GM18873 (cell line): Measurements from ENCODE around the gene UQCR10.

Source experiments
- ATAC-seq: cut with Tn5 transposase; IDR thresholded peaks from one replicate; pipeline ENCODE4 v1.9.1; 2021; ENCODE audit warnings: mild to moderate bottlenecking, moderate library complexity, moderate number of reproducible peaks; ENCODE audit not compliant: unreplicated experiment, low FRiP score

The UQCR10 gene

GRCh38 chr22:29758068-29758622 is 9.0 kb upstream of the UQCR10 start:
- ATAC-seq = no peak

GRCh38 chr22:29758959-29759358 is 8.2 kb upstream of the UQCR10 start:
- no peak for ATAC-seq

DNA sequence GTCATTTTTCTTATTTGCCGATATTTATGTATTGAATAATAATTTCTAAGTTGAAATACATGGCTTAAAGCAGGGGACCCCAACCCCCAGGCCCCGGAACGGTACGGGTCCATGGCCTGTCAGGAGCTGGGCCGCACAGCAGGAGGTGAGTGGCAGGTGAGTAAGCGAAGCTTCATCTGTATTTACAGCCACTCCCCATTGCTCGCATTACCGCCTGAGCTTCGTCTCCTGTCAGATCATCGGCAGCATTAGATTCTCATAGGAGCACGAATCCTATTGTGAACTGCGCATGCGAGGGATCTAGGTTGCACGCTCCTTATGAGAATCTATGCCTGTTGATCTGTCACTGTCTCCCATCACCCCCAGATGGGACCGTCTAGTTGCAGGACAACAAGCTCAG is 4.9 kb upstream of the UQCR10 start:
- ATAC-seq = no peak

GRCh38 chr22:29765905-29766631 is 1.1 kb upstream of the UQCR10 start:
- ATAC-seq = peak; percentile 18

GRCh38 chr22:29766632-29767170 is 468 bp upstream of the UQCR10 start, which contains the start of gene ZMAT5:
Gene ZMAT5 (minus strand): TSS chr22:29767007. CDS start chr22:29748544, 18,463 bp downstream.
- ATAC-seq = peak; percentile 74

DNA sequence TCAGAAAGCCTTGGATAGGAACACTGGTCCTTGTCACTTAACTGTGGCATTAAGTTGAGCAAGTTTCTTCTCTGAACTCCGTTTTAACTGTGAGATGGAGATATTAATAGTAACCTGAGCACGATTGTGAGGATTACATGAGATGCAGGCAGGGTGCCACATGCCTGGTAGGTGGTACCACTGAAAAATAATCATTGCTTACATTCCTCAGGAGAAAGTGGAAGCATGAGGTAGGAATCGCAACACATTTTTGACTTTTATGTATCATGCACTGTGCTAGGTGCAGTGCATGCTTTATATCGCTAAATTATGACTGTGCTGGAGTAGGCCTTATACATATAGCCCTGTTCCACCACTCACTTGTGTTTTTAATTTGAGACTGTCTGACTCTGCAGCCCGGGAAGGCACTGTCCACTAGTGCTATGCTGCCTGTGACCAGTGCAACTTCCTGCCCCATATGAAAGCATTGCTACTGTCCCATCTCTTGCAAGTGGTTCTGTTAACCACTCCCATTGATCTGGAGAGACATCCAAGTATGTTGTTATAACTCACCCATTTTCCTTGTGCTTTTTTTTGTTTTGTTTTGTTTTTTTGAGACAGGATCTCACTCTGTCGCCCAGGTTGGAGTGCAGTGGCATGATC is 1.0 kb downstream of the UQCR10 start:
- ATAC-seq = no peak

DNA sequence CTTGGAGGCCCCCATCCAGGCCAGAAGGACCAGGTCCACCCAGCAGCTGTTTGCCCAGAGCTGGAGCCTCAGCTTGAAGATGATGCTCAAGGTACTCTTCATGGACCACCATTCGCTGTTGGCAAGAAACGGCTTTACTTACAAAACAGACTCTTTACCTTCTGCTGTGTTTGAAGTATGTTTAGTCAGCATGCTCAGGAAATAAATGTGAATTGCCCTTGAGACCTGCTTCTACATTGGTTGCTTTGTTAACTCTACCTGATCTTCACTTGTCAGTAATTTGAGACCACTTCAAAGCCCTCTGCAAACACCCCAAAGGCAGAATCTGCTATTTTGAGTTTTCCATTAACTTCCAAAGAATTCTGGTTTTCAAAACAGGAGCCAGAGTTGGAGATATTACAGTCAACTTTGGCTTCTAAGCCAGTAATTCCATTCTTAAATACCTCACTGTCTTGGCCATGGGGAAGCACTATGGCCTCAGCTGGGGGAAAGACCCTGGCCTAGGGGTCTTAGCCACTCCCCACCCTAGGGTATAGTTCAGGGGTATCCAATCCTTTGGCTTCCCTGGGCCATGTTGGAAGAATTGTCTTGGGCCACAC is 2.7 kb downstream of the UQCR10 start:
- ATAC-seq = no peak

DNA sequence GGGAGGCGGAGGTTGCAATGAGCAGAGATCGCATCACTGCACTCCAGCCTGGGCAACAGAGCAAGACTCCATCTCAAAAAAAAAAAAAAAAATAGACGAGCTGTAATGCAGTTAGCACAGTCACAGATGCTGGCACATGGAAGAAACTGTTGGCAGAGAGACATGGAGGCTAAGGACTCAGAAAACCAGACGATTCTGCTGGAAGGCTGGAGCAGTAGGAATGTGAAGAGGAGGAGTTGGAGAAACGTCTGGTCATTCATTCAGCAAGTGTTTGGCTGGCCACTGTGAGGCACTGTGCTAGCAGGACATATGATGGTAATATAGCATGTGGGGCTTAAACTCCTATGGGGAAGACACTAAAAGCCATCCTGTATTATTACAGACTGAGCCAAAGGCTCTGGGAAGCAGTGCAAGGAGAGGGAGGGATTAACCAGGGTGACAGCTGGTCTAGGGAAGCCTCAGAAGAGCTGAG is 5.0 kb downstream of the UQCR10 start:
- ATAC-seq = no peak

- ATAC-seq = no peak
Observed at GRCh38 chr22:29773233-29773632, 6.1 kb downstream of the UQCR10 start.

DNA sequence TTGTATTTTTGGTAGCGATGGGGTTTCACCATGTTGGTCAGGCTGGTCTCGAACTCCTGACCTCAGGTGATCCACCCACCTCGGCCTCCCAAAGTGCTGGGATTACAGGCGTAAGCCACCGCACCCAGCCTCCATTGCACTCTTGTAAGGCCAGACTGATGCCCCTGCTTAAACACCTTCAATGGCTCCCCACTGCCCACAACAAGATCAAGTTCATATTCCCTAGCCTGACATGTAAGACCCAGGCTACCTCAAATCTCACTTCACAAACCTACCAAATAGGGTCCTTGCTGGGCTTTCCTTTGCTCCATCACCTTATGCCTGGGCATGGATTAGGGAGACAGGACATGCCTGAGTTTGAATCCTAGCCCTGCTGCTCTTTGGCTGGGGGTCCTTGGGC is 13.1 kb downstream of the UQCR10 start:
- no peak for ATAC-seq

DNA sequence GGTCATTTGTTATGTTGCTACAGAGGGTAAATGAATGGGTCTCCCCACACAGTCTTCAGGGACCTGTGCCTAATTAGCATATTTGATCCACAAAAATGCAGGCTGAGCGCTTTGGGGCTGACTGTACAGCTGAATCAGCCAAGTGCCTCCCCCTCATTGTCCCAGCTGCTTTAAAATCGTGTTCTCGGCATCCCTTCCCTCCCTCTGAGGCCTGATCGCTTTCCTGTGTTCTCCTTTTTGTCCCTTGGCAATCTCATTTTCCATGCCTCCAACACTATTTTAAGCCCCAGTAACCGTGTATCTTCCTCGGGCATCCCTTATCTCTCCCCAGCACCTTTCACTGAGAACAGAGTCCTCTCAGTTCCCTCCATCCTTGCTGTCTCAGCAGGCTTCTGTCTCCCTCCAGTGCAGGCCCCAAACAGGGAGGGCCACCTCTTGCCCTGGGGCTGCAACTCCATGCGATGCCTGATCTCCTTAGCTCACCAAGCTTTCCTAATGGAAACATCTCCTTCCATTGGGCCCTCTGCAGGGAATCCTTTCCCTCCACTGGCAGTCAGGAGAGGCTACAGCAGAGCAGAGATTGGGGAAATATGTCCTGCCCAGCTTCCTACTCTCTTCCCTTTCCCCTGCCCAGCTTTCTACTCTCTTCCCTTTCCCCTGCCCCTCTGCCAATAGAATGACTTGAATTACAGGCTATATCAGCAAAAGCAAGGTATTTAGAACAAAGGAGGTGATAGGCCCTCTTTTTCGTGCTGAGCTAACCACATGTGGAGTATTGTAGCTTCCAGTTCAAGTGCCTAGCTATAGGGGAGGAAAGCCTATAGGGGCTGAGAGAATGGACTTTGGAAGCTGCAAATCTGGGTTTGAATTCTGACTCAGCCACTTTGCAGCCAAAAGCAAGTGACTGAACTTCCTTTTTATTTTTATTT is 13.8 kb downstream of the UQCR10 start:
- no peak for ATAC-seq

- ATAC-seq = no peak
Observed at GRCh38 chr22:29782061-29782845, 15.1 kb downstream of the UQCR10 start.

GRCh38 chr22:29784451-29785361 is 17.5 kb downstream of the UQCR10 start:
- no peak for ATAC-seq

GRCh38 chr22:29786031-29786430 is 18.9 kb downstream of the UQCR10 start:
- ATAC-seq = no peak

GRCh38 chr22:29787371-29787980 is 20.3 kb downstream of the UQCR10 start:
- no peak for ATAC-seq

DNA sequence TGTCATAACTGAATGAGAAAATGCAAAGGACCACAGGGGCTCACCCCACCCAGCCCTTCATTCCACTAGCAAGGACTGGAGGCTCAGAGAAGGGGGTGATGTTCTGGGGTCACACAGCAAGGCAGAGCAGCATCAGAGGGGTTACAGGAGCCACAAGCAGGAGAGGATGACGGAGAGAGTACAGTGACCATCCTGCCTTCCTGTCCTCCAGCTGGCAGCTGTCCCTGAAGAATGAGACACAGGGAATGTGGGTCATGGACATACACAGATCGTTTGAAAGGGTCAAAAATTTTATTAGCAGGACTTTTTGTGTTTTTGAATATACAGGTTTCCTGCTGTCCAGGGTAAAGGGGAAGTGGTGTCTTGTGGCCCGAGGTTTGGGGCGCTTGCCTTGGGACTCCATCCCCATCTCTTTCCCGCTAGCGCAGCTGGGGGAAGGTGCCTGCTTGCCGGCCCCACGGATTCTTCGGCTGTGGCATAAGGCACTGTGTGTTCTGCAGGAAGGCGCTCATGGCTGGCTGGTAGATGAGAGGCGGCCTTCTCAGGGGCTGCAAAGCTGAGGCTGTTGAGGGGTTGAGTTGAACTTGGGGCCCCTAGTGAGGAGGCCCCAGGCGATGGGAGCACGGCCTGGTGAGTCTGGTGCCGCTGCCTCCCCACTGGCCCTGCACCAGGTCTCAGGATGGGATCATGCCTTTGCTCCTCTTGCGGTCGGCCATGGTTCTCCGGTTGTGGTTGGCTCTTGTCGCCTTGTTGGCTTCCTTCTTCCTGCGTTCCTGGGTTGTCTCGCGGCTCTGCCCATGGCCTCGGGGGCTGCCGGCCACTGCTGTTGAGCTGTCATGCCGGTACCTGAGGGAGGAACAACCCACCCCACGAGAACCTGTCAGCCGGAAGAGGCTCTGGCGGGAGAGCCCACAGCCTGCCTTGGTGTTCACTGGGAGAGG is 21.4 kb downstream of the UQCR10 start:
- no peak for ATAC-seq

DNA sequence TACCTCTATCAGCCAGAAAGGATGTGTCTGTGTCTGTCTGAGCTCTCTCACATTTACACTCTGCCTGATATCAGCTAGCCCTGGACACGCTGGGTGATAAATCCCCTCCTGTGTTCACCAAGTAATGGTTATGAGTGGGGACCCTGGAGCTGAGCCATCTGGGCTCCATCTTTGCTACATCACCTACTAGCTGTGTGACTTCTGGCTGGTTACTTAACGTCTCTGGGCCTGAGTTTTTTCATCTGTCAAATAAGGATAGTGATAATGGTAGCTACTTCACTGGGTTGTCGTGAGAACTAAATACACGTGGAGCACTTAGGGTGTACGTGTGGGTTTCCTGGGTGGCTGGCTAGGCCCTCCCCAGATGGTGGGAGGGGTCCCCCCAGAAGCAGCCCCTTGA is 22.9 kb downstream of the UQCR10 start:
- ATAC-seq = no peak
